H9 (cell line): ENCODE results near the gene N4BP2. TPM values are rescaled to one million over a fixed set of nuclear protein-coding genes. Genes with fewer than 3 reads are reported as not detected.
A peak's percentile ranks its signal among the peaks of the same experiment; 100 is the strongest.

ENCODE experiments used
- DNase-seq: peaks from one replicate; pipeline ENCODE4 v3.0.0-alpha.2; 2017
- H2AFZ ChIP-seq: one replicate; pipeline ENCODE4 v1.6.1; 2013; ENCODE audit warnings: mild to moderate bottlenecking, low read length, control low read depth, moderate library complexity
- H2AK5ac ChIP-seq: 2 replicates; pipeline ENCODE4 v1.6.1; 2013; ENCODE audit warnings: low read length, control low read depth, mixed read lengths; ENCODE audit not compliant: insufficient read length
- H2BK120ac ChIP-seq: one replicate; pipeline ENCODE4 v1.6.1; 2013; ENCODE audit warnings: low read depth, mild to moderate bottlenecking, low read length, control low read depth, inconsistent platforms; ENCODE audit not compliant: poor library complexity, severe bottlenecking
- H2BK12ac ChIP-seq: 2 replicates; pipeline ENCODE4 v1.6.1; 2013; ENCODE audit warnings: low read length, control low read depth, mixed read lengths, low read depth; ENCODE audit not compliant: insufficient read length
- H2BK15ac ChIP-seq: 2 replicates; pipeline ENCODE4 v1.6.1; 2013; ENCODE audit warnings: low read depth, low read length, control low read depth
- H2BK20ac ChIP-seq: one replicate; pipeline ENCODE4 v1.6.1; 2013; ENCODE audit warnings: low read depth, mild to moderate bottlenecking, low read length, control low read depth, inconsistent platforms; ENCODE audit not compliant: poor library complexity, severe bottlenecking
- H2BK5ac ChIP-seq: 2 replicates; pipeline ENCODE4 v1.6.1; 2013; ENCODE audit warnings: low read length, control low read depth, mixed read lengths; ENCODE audit not compliant: insufficient read length
- H3K14ac ChIP-seq: 2 replicates; pipeline ENCODE4 v1.6.1; 2013; ENCODE audit warnings: low read length, control low read depth; ENCODE audit not compliant: insufficient read depth
- H3K18ac ChIP-seq: 2 replicates; pipeline ENCODE4 v1.6.1; 2013; ENCODE audit warnings: low read depth, mild to moderate bottlenecking, mixed read lengths, low read length, control low read depth; ENCODE audit not compliant: insufficient read length
- H3K23ac ChIP-seq: 2 replicates; pipeline ENCODE4 v1.6.1; 2013; ENCODE audit warnings: low read length, control low read depth, mixed read lengths, low read depth; ENCODE audit not compliant: insufficient read length
- H3K23me2 ChIP-seq: 2 replicates; pipeline ENCODE4 v1.6.1; 2013; ENCODE audit warnings: low read depth, mild to moderate bottlenecking, mixed read lengths, low read length, control low read depth; ENCODE audit not compliant: insufficient read length, poor library complexity, severe bottlenecking
- H3K27ac ChIP-seq: 2 replicates; pipeline ENCODE4 v1.5.1; 2013; ENCODE audit warnings: low read length, control low read depth, mixed read lengths, low read depth; ENCODE audit not compliant: insufficient read length
- H3K27me3 ChIP-seq: 2 replicates; pipeline ENCODE4 v1.6.1; 2013; ENCODE audit warnings: low read length, control low read depth, inconsistent platforms; ENCODE audit not compliant: insufficient read depth
- H3K4ac ChIP-seq: 2 replicates; pipeline ENCODE4 v1.6.1; 2013; ENCODE audit warnings: low read depth, mild to moderate bottlenecking, control low read depth, inconsistent platforms, low read length, moderate library complexity
- H3K4me1 ChIP-seq: 2 replicates; pipeline ENCODE4 v1.6.1; 2013; ENCODE audit warnings: low read length, control low read depth, inconsistent platforms; ENCODE audit not compliant: insufficient read depth
- H3K4me2 ChIP-seq: 2 replicates; pipeline ENCODE4 v1.6.1; 2013; ENCODE audit warnings: low read length, control low read depth, mixed read lengths; ENCODE audit not compliant: insufficient read length, insufficient read depth
- H3K56ac ChIP-seq: 2 replicates; pipeline ENCODE4 v1.6.1; 2013; ENCODE audit warnings: low read depth, mild to moderate bottlenecking, mixed read lengths, low read length, control low read depth; ENCODE audit not compliant: insufficient read length
- H3K79me1 ChIP-seq: 2 replicates; pipeline ENCODE4 v1.6.1; 2013; ENCODE audit warnings: low read depth, mild to moderate bottlenecking, moderate library complexity, low read length, control low read depth, inconsistent platforms; ENCODE audit not compliant: insufficient read depth, poor library complexity, severe bottlenecking
- H3K79me2 ChIP-seq: 2 replicates; pipeline ENCODE4 v1.6.1; 2013; ENCODE audit warnings: low read length, control low read depth, inconsistent platforms; ENCODE audit not compliant: insufficient read depth
- H3K9ac ChIP-seq: 2 replicates; pipeline ENCODE4 v1.6.1; 2013; ENCODE audit warnings: low read length, control low read depth, mixed read lengths; ENCODE audit not compliant: insufficient read length; ENCODE audit errors: extremely low read depth
- H3K9me3 ChIP-seq: one replicate; pipeline ENCODE4 v1.6.1; 2013; ENCODE audit warnings: low read depth, low read length, inconsistent platforms; ENCODE audit not compliant: control insufficient read depth
- H3T11ph ChIP-seq: one replicate; pipeline ENCODE4 v1.6.1; 2013; ENCODE audit warnings: mild to moderate bottlenecking, low read length, control low read depth, inconsistent platforms
- H4K20me1 ChIP-seq: one replicate; pipeline ENCODE4 v1.6.1; 2013; ENCODE audit not compliant: control insufficient read depth, insufficient read length, insufficient read depth
- H4K5ac ChIP-seq: 2 replicates; pipeline ENCODE4 v1.6.1; 2013; ENCODE audit warnings: low read depth, mild to moderate bottlenecking, mixed read lengths, low read length, control low read depth; ENCODE audit not compliant: insufficient read length
- H4K8ac ChIP-seq: replicated peaks from 2 replicates; pipeline ENCODE4 v1.6.1; 2013; ENCODE audit warnings: low read length, control low read depth, mixed read lengths, low read depth; ENCODE audit not compliant: insufficient read length
- H4K91ac ChIP-seq: 2 replicates; pipeline ENCODE4 v1.6.1; 2013; ENCODE audit warnings: low read depth, mild to moderate bottlenecking, moderate library complexity, mixed read lengths, low read length, control low read depth; ENCODE audit not compliant: insufficient read length
- H3K27ac Mint-ChIP-seq, 3 experiments: 2 replicates in 2 of 3; 3 replicates in 1 of 3; pipeline ENCODE4 v1.8.0; 2020 to 2021; ENCODE audit warnings: mixed read lengths in 3 of 3, mild to moderate bottlenecking in 1 of 3, moderate library complexity in 1 of 3
- H3K27me3 Mint-ChIP-seq: 2 replicates; pipeline ENCODE4 v1.8.0; 2021; ENCODE audit warnings: low read depth, mild to moderate bottlenecking, moderate library complexity, mixed read lengths
- H3K36me3 Mint-ChIP-seq, 3 experiments: 2 replicates in 2 of 3; 3 replicates in 1 of 3; pipeline ENCODE4 v1.8.0; 2020 to 2021; ENCODE audit warnings: low read depth in 3 of 3, mixed read lengths in 3 of 3; ENCODE audit not compliant: insufficient read depth in 1 of 3
- H3K4me1 Mint-ChIP-seq, 2 experiments: 2 replicates each; pipeline ENCODE4 v1.8.0; 2020; ENCODE audit warnings: mixed read lengths in 2 of 2
- H3K4me3 Mint-ChIP-seq, 2 experiments: 2 replicates in 1 of 2; 3 replicates in 1 of 2; pipeline ENCODE4 v1.8.0; 2020 to 2021; ENCODE audit warnings: mild to moderate bottlenecking in 2 of 2, mixed read lengths in 2 of 2, moderate library complexity in 1 of 2
- H3K9me3 Mint-ChIP-seq, 2 experiments: 2 replicates in 1 of 2; 3 replicates in 1 of 2; pipeline ENCODE4 v1.8.0; 2020; ENCODE audit warnings: mild to moderate bottlenecking in 2 of 2, mixed read lengths in 2 of 2, moderate library complexity in 1 of 2
- CTCF ChIP-seq: fragments of 200-600 bp; sonication (generic); conservative IDR thresholded peaks from 3 replicates; pipeline ENCODE4 v1.8.0; 2021; ENCODE audit warnings: antibody characterized with exemption, mild to moderate bottlenecking
- WGBS: extraction: QIAGEN DNeasy Blood & Tissue Kit; methylation state at CpG from one replicate; pipeline ENCODE4 v1.1.7; 2013; ENCODE audit warnings: missing lambda C conversion rate, low lambda C conversion rate, mixed read lengths; ENCODE audit not compliant: insufficient read length; ENCODE audit errors: extremely low coverage; 5-methylcytosine and 5-hydroxymethylcytosine counted together
- total RNA-seq: library from RNA; stranded (reverse); gene quantifications from 2 replicates; pipeline ENCODE4 v1.2.1, GENCODE V29; 2021

The N4BP2 gene
- total RNA-seq, 1 experiment from 2014 or later, result 35.0 TPM

GRCh38 chr4:40190880-40191815 is 134.5 kb downstream of the N4BP2 start:
- Histone ChIP-seq H4K5ac (no peak overlapping the region), H3K18ac (no peak overlapping the region), H2AK5ac (no peak overlapping the region), H4K20me1 (no peaks in the 10 kb centered on the region), H2BK15ac (no peak overlapping the region), H3K79me2 (no peaks in the 10 kb centered on the region), H4K91ac (no peak overlapping the region), H3K23me2 (no peaks in the 10 kb centered on the region), H3K4ac (no peak overlapping the region), H3K27me3 (no peaks in the 10 kb centered on the region), H2BK5ac (no peak overlapping the region), H3T11ph (no peak overlapping the region), H3K27ac (no peak overlapping the region), H3K9ac (no peak overlapping the region), H3K4me2 (no peak overlapping the region), H2BK20ac (no peak overlapping the region), H2BK120ac (no peak overlapping the region), H3K79me1 (no peaks in the 10 kb centered on the region), H3K14ac (no peak overlapping the region), H3K56ac (no peak overlapping the region), H3K9me3 (no peaks in the 10 kb centered on the region), H2AFZ (no peak overlapping the region), H3K4me1 (no peaks in the 10 kb centered on the region; the same call in 1 of the 2 replicates), H2BK12ac (no peak overlapping the region), H4K8ac (no peak overlapping the region), H3K23ac (no peak overlapping the region)
- TF ChIP-seq CTCF, result no peak
- H3K36me3 Mint-ChIP-seq, result no peaks in the 10 kb centered on the region
- DNase-seq, result no peak
- H3K9me3 Mint-ChIP-seq, result peaks cover 0 to 3% of the 10 kb centered on the region in 2 experiments; a peak in 1 of 5 replicates
- peak overlapping the region in 2 of 3 experiments; percentile 14 to 63; a peak in 3 of 7 replicates for H3K27ac Mint-ChIP-seq
- H3K4me1 Mint-ChIP-seq, result peaks cover 42 to 53% of the 10 kb centered on the region in 2 experiments
- WGBS, result no CpG with 5 or more reads among the region's 14 CpGs
- H3K4me3 Mint-ChIP-seq, result peak overlapping the region in 1 of 2 experiments; percentile 34; a peak in 1 of 5 replicates
- H3K27me3 Mint-ChIP-seq, result no peaks in the 10 kb centered on the region
